ENCODE data around the gene SP7.

Gene SP7

GRCh38 chr12:53343969-53344368 is 7.8 kb upstream of the SP7 start:
- no peak for DNase-seq
- Histone ChIP-seq H3K36me3 (no peaks in the 10 kb centered on the region), H3K27ac (no peak overlapping the region), H3K9me3 (ENCODE audit: severe bottlenecking) (no peaks in the 10 kb centered on the region), H3K27me3 (ENCODE audit: insufficient read depth, low read depth, severe bottlenecking) (no peaks in the 10 kb centered on the region), H3K4me3 (ENCODE audit: low read depth, low read length) (no peak overlapping the region)
- no peak for TF ChIP-seq CTCF (IDR thresholded peaks at IDR 0.05; ENCODE audit: low read depth, low read length)

GRCh38 chr12:53343449-53343848 is 7.3 kb upstream of the SP7 start:
- Histone ChIP-seq H3K36me3 (no peaks in the 10 kb centered on the region), H3K4me3 (ENCODE audit: low read depth, low read length) (no peak overlapping the region), H3K9me3 (ENCODE audit: severe bottlenecking) (no peaks in the 10 kb centered on the region), H3K27me3 (ENCODE audit: insufficient read depth, low read depth, severe bottlenecking) (no peaks in the 10 kb centered on the region), H3K27ac (no peak overlapping the region)
- DNase-seq, result no peak
- TF ChIP-seq CTCF (IDR thresholded peaks at IDR 0.05; ENCODE audit: low read depth, low read length), result no peak

DNA sequence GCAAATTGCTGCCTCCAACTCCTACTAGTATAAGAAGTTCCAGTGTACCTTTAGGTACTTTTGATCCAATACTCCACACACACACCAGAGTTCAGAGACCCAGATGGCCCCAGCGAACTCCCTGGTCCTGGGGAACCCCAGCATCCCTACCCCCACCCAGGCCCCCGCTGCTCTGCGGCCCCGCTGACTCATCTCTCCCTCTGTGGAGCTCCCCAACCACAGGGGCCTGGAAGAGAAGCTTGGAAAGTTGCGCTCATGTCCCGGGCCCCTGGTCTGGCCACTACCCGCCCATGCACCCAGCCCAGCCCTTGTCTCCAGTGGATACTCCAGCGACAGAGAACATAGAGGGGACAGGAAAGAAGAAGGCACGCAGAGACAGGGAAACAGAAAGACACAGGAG is 4.2 kb upstream of the SP7 start:
- TF ChIP-seq CTCF (IDR thresholded peaks at IDR 0.05; ENCODE audit: low read depth, low read length), result no peak
- H3K9me3 ChIP-seq (ENCODE audit: severe bottlenecking), result no peaks in the 10 kb centered on the region
- DNase-seq, result no peak
- H3K27ac ChIP-seq, result no peak overlapping the region
- H3K4me3 ChIP-seq (ENCODE audit: low read depth, low read length), result no peak overlapping the region
- no peaks in the 10 kb centered on the region for H3K27me3 ChIP-seq (ENCODE audit: insufficient read depth, low read depth, severe bottlenecking)
- no peaks in the 10 kb centered on the region for H3K36me3 ChIP-seq

- no peaks in the 10 kb centered on the region for H3K27me3 ChIP-seq (ENCODE audit: insufficient read depth, low read depth, severe bottlenecking)
Measured at GRCh38 chr12:53338916-53339315, 2.8 kb upstream of the SP7 start.

GRCh38 chr12:53338017-53338416 is 1.9 kb upstream of the SP7 start:
- H3K4me3 ChIP-seq (ENCODE audit: low read depth, low read length), result no peak overlapping the region

More at GRCh38 chr12:53338916-53339315, 2.8 kb upstream of the SP7 start:
- DNase-seq, result peak; percentile 25
- Histone ChIP-seq H3K4me3 (ENCODE audit: low read depth, low read length) (no peak overlapping the region), H3K27ac (no peak overlapping the region), H3K9me3 (ENCODE audit: severe bottlenecking) (no peaks in the 10 kb centered on the region), H3K36me3 (no peaks in the 10 kb centered on the region)
- no peak for TF ChIP-seq CTCF (IDR thresholded peaks at IDR 0.05; ENCODE audit: low read depth, low read length)

More at GRCh38 chr12:53338017-53338416, 1.9 kb upstream of the SP7 start:
- Histone ChIP-seq H3K36me3 (no peaks in the 10 kb centered on the region), H3K27me3 (ENCODE audit: insufficient read depth, low read depth, severe bottlenecking) (no peaks in the 10 kb centered on the region), H3K27ac (no peak overlapping the region), H3K9me3 (ENCODE audit: severe bottlenecking) (no peaks in the 10 kb centered on the region)
- TF ChIP-seq CTCF (IDR thresholded peaks at IDR 0.05; ENCODE audit: low read depth, low read length), result no peak
- DNase-seq, result no peak
